Sigmoid colon (tissue), 7 donors: ENCODE results near the gene ELF2. TPM values are rescaled to one million over a fixed set of nuclear protein-coding genes. Genes with fewer than 3 reads are reported as not detected.

Experiments used
- DNase-seq: peaks from one replicate; pipeline ENCODE4 v3.0.0-alpha.2; 2019
- H3K27ac ChIP-seq, 4 donors: fragments of 200-600 bp; sonication (generic); one replicate each; pipeline ENCODE4 v1.5.1; 2016 to 2019; ENCODE audit warnings: mild to moderate bottlenecking in 1 of 4
- H3K27me3 ChIP-seq, 3 donors: fragments of 200-600 bp; sonication (generic); one replicate each; pipeline ENCODE4 v1.5.1; 2019; ENCODE audit warnings: mild to moderate bottlenecking in 1 of 3
- H3K36me3 ChIP-seq, 4 donors: fragments of 200-600 bp; sonication (generic); one replicate each; pipeline ENCODE4 v1.5.1; 2016 to 2019
- H3K4me1 ChIP-seq, 4 donors: fragments of 200-600 bp; sonication (generic); one replicate each; pipeline ENCODE4 v1.5.1; 2017 to 2019
- H3K4me3 ChIP-seq, 4 donors: fragments of 200-600 bp; sonication (generic); one replicate each; pipeline ENCODE4 v1.5.1; 2017 to 2019; ENCODE audit warnings: mild to moderate bottlenecking in 2 of 4, moderate library complexity in 1 of 4
- H3K9me3 ChIP-seq, 4 donors: fragments of 200-600 bp in 3 of 4; sonication (generic) in 3 of 4; one replicate each; pipeline versions ENCODE4 v1.5.1 to v1.6.1; 2013 to 2019
- EP300 ChIP-seq, 4 donors: sonication (generic); formaldehyde crosslinking; IDR thresholded peaks; one replicate each; pipeline ENCODE4 v1.6.1; 2017; ENCODE audit warnings: antibody characterized with exemption in 4 of 4
- POLR2A ChIP-seq, 2 donors: fragments of 450-650 bp; IDR thresholded peaks; one replicate each; pipeline ENCODE4 v1.6.1; 2016; ENCODE audit warnings: antibody characterized with exemption in 2 of 2, mild to moderate bottlenecking in 2 of 2, moderate library complexity in 2 of 2
- POLR2AphosphoS5 ChIP-seq, 4 donors: sonication (generic); formaldehyde crosslinking; IDR thresholded peaks; one replicate each; pipeline ENCODE4 v1.6.1; 2017; ENCODE audit warnings: antibody characterized with exemption in 4 of 4
- WGBS, 2 donors: extraction: QIAGEN DNeasy Blood & Tissue Kit; methylation state at CpG; one replicate each; pipeline ENCODE4 v1.1.7; 2013; 5-methylcytosine and 5-hydroxymethylcytosine counted together
- intact Hi-C: fragments of 100-400 bp; cut with DNase I; formaldehyde crosslinking; loops from one replicate; pipeline ENCODE4 v1.15.1; 2023
- polyA plus RNA-seq, 3 donors: library from polyadenylated mRNA; stranded (reverse); fragments of 200-250 nt; gene quantifications; one replicate each; pipeline ENCODE4 v1.2.3, GENCODE V29; 2013
- total RNA-seq, 4 donors: library from RNA; depleted of rRNA; stranded (reverse); fragments of >200 nt; gene quantifications; one replicate each; pipeline ENCODE4 v1.1.0, GENCODE V29; 2016
- TF ChIP-seq, protein P1 (sequence below), 4 experiments: fragments of 450-650 bp in 3 of 4; fragments of 200-600 bp in 1 of 4; IDR thresholded peaks; one replicate each; pipeline ENCODE4 v1.5.1; 2016 to 2019; ENCODE audit warnings: antibody characterized with exemption in 4 of 4, mild to moderate bottlenecking in 3 of 4, moderate library complexity in 2 of 4
- donor health status: healthy with polysubstance abuse.
- donor health status: Bipolar disorder and iron deficiency.
- donor health status: healthy.

The ELF2 gene
- total and polyA plus RNA-seq, 7 donors = 9.9 to 83.6 (median 61.4) TPM

DNA sequence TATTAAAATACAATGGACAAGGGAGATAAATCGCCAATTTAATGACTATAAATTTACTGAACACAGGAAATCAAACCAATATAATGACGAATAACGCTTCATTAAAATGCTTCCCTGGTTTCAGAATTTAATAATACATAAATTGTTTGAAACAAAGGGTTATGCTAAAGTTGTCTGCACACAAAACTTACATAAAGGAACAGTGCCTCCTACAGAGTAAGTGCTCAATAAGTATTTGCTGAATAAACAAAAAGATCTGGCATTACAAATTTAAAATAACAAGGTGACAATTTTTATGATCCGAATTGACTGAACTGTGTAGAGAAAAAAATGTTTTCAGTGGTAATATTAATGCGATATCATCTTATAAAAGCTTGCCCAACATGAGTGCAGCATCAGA, 91.9 kb downstream of the ELF2 start:
- TF ChIP-seq, protein P1, sequence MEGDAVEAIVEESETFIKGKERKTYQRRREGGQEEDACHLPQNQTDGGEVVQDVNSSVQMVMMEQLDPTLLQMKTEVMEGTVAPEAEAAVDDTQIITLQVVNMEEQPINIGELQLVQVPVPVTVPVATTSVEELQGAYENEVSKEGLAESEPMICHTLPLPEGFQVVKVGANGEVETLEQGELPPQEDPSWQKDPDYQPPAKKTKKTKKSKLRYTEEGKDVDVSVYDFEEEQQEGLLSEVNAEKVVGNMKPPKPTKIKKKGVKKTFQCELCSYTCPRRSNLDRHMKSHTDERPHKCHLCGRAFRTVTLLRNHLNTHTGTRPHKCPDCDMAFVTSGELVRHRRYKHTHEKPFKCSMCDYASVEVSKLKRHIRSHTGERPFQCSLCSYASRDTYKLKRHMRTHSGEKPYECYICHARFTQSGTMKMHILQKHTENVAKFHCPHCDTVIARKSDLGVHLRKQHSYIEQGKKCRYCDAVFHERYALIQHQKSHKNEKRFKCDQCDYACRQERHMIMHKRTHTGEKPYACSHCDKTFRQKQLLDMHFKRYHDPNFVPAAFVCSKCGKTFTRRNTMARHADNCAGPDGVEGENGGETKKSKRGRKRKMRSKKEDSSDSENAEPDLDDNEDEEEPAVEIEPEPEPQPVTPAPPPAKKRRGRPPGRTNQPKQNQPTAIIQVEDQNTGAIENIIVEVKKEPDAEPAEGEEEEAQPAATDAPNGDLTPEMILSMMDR (IDR thresholded peaks at IDR 0.05) = no peak
- no peak for TF ChIP-seq POLR2A (IDR thresholded peaks at IDR 0.05)
- no peak for TF ChIP-seq EP300 (IDR thresholded peaks at IDR 0.05)
- H3K27ac ChIP-seq = peak overlapping the region; percentile 92 to 97 (median 94)
- peaks cover 0 to 34% (median 31%) of the 10 kb centered on the region in 4 donors for H3K4me1 ChIP-seq
- H3K4me3 ChIP-seq = peak overlapping the region in 3 of 4 donors; percentile 75 to 92 (median 83)
- WGBS, 2 donors = 21 to 49% methylated on average over 5 of the region's 5 CpGs
- intact Hi-C loops = loop anchor here (2.0 kb wide), 1 partner anchor 216 kb away; the partner anchor contains the start of gene NAA15
- H3K36me3 ChIP-seq = no peaks in the 10 kb centered on the region
- H3K9me3 ChIP-seq = no peaks in the 10 kb centered on the region
- no peak for DNase-seq
- no peaks in the 10 kb centered on the region for H3K27me3 ChIP-seq

DNA sequence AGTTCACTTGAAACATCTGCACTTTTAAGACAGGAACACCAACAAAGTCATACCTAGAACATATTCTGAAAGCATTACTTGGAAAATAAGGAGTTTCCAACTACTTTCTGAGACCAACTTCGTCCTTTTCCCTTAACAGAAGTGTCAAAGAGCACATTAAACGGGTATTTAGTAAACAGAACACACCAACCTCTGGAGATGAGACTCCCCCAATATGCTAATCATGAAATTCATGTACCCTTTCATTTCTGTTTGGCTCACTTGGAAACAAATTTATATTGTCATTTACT, 92.3 kb downstream of the ELF2 start:
- 1% methylated on average over 2 of the region's 2 CpGs for WGBS, 2 donors
- intact Hi-C loops = loop anchor here (2.0 to 5.0 kb wide), 2 partner anchors 42 to 216 kb away; partner anchors contain the start of gene NAA15

GRCh38 chr4:139083956-139084803, 92.8 kb downstream of the ELF2 start:
- no peaks in the 10 kb centered on the region for H3K9me3 ChIP-seq
- peaks cover 0 to 43% (median 37%) of the 10 kb centered on the region in 4 donors for H3K4me1 ChIP-seq
- peak overlapping the region; percentile 70 to 92 (median 79) for H3K4me3 ChIP-seq
- TF ChIP-seq POLR2AphosphoS5 (IDR thresholded peaks at IDR 0.05) (peak; percentile 52 to 86 (median 80)), EP300 (IDR thresholded peaks at IDR 0.05) (no peak), POLR2A (IDR thresholded peaks at IDR 0.05) (peak; percentile 43 to 57)
- TF ChIP-seq, protein P1 (IDR thresholded peaks at IDR 0.05) = peak in 1 of 4 experiments; percentile 27
- peak overlapping the region; percentile 92 to 97 (median 94) for H3K27ac ChIP-seq
- intact Hi-C loops = loop anchor here (2.0 to 5.0 kb wide), 3 partner anchors 42 to 217 kb away; partner anchors contain the start of genes ELF2 and NAA15
- H3K36me3 ChIP-seq = no peaks in the 10 kb centered on the region
- no peaks in the 10 kb centered on the region for H3K27me3 ChIP-seq
- peak; percentile 94 for DNase-seq
- WGBS, 2 donors = 0 to 1% methylated on average over 68 of the region's 68 CpGs

More for the DNA sequence above, 92.3 kb downstream of the ELF2 start:
- Histone ChIP-seq H3K9me3 (no peaks in the 10 kb centered on the region), H3K4me1 (peaks cover 0 to 38% (median 34%) of the 10 kb centered on the region in 4 donors), H3K36me3 (no peaks in the 10 kb centered on the region), H3K27me3 (no peaks in the 10 kb centered on the region), H3K4me3 (peak overlapping the region; percentile 70 to 92 (median 79)), H3K27ac (peak overlapping the region; percentile 92 to 97 (median 94))
- TF ChIP-seq POLR2A (IDR thresholded peaks at IDR 0.05) (no peak), POLR2AphosphoS5 (IDR thresholded peaks at IDR 0.05) (no peak), EP300 (IDR thresholded peaks at IDR 0.05) (no peak)
- TF ChIP-seq, protein P1 (IDR thresholded peaks at IDR 0.05) = no peak
- no peak for DNase-seq

DNA sequence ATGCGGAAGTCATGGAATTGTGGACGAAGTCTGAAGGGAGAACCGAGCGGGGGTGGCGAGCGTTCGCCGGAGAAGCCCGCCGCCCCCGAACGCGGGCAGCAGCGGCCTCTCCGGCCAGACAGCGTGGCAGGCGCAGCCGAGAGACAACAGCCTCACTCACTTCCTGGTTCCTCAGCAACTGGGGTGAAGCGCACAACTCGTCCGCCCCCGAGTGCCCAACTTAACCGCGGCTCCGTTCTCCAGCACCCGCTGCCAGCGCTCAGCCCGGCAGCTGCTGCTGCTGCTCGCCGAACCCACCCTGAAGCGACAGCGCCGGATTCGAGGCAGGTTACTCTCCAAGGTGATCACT, 93.4 kb downstream of the ELF2 start:
- intact Hi-C loops = loop anchor here (2.0 to 5.0 kb wide), 2 partner anchors 41 to 93 kb away; partner anchors contain the start of gene ELF2
- TF ChIP-seq POLR2AphosphoS5 (IDR thresholded peaks at IDR 0.05) = peak in 1 of 4 donors; percentile 31
- TF ChIP-seq EP300 (IDR thresholded peaks at IDR 0.05) = no peak
- TF ChIP-seq, protein P1 (IDR thresholded peaks at IDR 0.05) = no peak
- peak overlapping the region; percentile 92 to 97 (median 94) for H3K27ac ChIP-seq
- DNase-seq = peak; percentile 80
- WGBS, 2 donors = 0 to 1% methylated on average over 34 of the region's 34 CpGs
- no peaks in the 10 kb centered on the region for H3K36me3 ChIP-seq
- H3K27me3 ChIP-seq = no peaks in the 10 kb centered on the region
- H3K4me3 ChIP-seq = peak overlapping the region; percentile 70 to 92 (median 79)
- no peaks in the 10 kb centered on the region for H3K9me3 ChIP-seq
- H3K4me1 ChIP-seq = peaks cover 0 to 49% (median 40%) of the 10 kb centered on the region in 4 donors
